ENCODE data around the gene RAET1L. TPM values are rescaled to one million over a fixed set of nuclear protein-coding genes. Genes with fewer than 3 reads are reported as not detected.
"Not testable (repeated sequence)": the region's sequence is repeated elsewhere in the genome, so short reads cannot be mapped to it uniquely, and the experiment has no call there.

RAET1L gene
- total RNA-seq, 1 donor from 2014 or later = not detected

DNA sequence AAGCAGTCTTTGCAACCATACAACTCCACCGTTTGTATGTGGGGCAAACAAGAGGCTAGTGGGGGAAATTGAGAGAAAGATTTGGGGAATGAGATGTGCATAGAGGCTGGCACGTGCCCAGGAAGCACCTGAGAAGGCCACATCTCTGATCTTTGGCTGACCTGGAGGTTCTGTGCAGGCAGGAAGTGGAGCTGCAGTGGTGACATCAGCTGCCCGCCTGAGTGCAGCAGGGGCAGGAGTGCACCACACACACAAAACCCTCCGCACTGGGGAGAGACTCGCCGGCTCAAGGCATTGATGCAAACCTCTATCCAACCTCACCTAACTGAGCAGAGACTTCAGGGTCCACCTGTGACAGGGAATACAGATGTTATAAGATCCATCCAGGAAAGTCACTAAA, 50.9 kb downstream of the RAET1L start:
- H3K27ac Mint-ChIP-seq; H3K4me3 Mint-ChIP-seq; DNase-seq (ENCODE audit: low spot score); intact Hi-C loops (cut with micrococcal nuclease); H3K36me3 Mint-ChIP-seq (ENCODE audit: low read depth); H3K9me3 Mint-ChIP-seq; H3K4me1 Mint-ChIP-seq (ENCODE audit: low read depth): not testable (repeated sequence)
- peaks cover 51% of the 10 kb centered on the region for H3K27me3 Mint-ChIP-seq (ENCODE audit: insufficient read depth)

DNA sequence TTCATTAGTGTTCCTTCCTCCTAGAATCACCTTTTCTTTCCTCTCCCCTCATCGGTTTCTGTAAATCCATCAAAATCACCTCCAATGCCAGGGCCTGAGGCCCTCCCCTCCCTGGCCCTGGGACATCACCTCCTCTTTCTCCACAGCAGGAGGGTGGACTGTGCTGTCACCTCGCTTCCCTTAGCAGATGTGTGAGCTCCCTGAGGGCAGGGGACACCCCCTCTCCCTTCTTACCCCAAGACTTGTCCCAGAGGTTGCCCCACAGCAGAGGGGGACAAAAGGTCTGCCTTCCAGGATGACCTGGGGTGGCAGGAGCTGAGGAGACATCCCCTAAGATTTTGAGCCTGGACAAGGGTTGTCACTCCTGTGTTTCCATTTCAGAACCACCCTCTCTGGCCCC, 55.7 kb downstream of the RAET1L start:
- H3K27me3 Mint-ChIP-seq (ENCODE audit: insufficient read depth) = peaks cover 59% of the 10 kb centered on the region
- H3K4me3 Mint-ChIP-seq = no peak overlapping the region
- H3K4me1 Mint-ChIP-seq (ENCODE audit: low read depth) = peaks cover 15% of the 10 kb centered on the region
- intact Hi-C loops (cut with micrococcal nuclease) = loop anchor here (10.0 kb wide), 1 partner anchor 1485 kb away; the partner anchor contains the start of gene RMND1
- H3K9me3 Mint-ChIP-seq = no peaks in the 10 kb centered on the region
- H3K27ac Mint-ChIP-seq = no peak overlapping the region
- no peak for DNase-seq (ENCODE audit: low spot score)
- H3K36me3 Mint-ChIP-seq (ENCODE audit: low read depth) = peaks cover 5% of the 10 kb centered on the region

DNA sequence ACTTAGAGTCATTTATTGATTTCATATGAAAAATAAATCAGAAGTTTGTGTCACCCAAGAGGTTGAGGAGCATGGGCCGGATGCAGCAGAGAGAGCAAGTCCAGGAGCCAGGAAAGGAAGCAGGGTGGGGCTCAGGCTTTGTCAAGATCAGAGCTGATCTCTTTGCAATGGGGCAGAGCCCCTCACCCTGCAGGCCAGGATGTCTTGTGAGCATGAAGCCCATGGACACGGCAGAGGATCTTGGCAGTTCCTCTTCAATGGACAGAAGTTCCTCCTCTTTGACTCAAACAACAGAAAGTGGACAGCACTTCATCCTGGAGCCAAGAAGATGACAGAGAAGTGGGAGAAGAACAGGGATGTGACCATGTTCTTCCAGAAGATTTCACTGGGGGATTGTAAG, 56.4 kb downstream of the RAET1L start:
- not testable (repeated sequence) for H3K27ac Mint-ChIP-seq; H3K36me3 Mint-ChIP-seq (ENCODE audit: low read depth); H3K9me3 Mint-ChIP-seq; DNase-seq (ENCODE audit: low spot score); H3K4me3 Mint-ChIP-seq
- intact Hi-C loops (cut with micrococcal nuclease) = loop anchor here (10.0 kb wide), 1 partner anchor 1486 kb away; the partner anchor contains the start of gene RMND1
- Mint-ChIP-seq H3K27me3 (ENCODE audit: insufficient read depth) (peaks cover 61% of the 10 kb centered on the region), H3K4me1 (ENCODE audit: low read depth) (peaks cover 21% of the 10 kb centered on the region)

Other genes starting within 250 kb of the RAET1L start
- 3.5 and 5.1 TPM in 2 replicates for gene LRP11, start 161.2 kb downstream of the RAET1L start, total RNA-seq
- gene RAET1E, start 127.4 kb downstream of the RAET1L start, total RNA-seq = not detected in 2 replicates
- 0.18 TPM in 1 of 2 replicates, not detected in the other for gene RAET1G, start 102.4 kb downstream of the RAET1L start, total RNA-seq
- 0.32 and 0.65 TPM in 2 replicates for gene ULBP2, start 83.5 kb downstream of the RAET1L start, total RNA-seq
- 0.91 and 0.99 TPM in 2 replicates for gene ULBP1, start 61.6 kb downstream of the RAET1L start, total RNA-seq
- gene ULBP3, start 43.6 kb upstream of the RAET1L start, total RNA-seq = 0.56 TPM in 1 of 2 replicates, not detected in the other
- gene PPP1R14C, start 117.5 kb upstream of the RAET1L start, total RNA-seq = not detected in 2 replicates

All from activated T-helper 1 cell treated with anti-CD3 and anti-CD28 coated beads, Interleukin-12 subunit alpha, Interleukin-12 subunit beta, Interleukin-2, Interleukin-4 antibody, amounts not matched to agents 30 ng/mL and 10 ng/mL and 1 ng/mL, durations not matched to agents 14 hours and 24 hours and 36 hours (primary cell).